Breast epithelium (tissue), 3 donors: ENCODE measurements around the gene FBXO31.

Source experiments
- POLR2A ChIP-seq: fragments of 450-650 bp; IDR thresholded peaks from one replicate; pipeline ENCODE4 v1.6.1; 2016; ENCODE audit warnings: antibody characterized with exemption, mild to moderate bottlenecking, moderate library complexity
- TF ChIP-seq, protein P1 (sequence below), 3 donors: fragments of 450-650 bp; IDR thresholded peaks; one replicate each; pipeline ENCODE4 v1.5.1; 2016 to 2017; ENCODE audit warnings: antibody characterized with exemption in 3 of 3, mild to moderate bottlenecking in 3 of 3, moderate library complexity in 3 of 3

DNA sequence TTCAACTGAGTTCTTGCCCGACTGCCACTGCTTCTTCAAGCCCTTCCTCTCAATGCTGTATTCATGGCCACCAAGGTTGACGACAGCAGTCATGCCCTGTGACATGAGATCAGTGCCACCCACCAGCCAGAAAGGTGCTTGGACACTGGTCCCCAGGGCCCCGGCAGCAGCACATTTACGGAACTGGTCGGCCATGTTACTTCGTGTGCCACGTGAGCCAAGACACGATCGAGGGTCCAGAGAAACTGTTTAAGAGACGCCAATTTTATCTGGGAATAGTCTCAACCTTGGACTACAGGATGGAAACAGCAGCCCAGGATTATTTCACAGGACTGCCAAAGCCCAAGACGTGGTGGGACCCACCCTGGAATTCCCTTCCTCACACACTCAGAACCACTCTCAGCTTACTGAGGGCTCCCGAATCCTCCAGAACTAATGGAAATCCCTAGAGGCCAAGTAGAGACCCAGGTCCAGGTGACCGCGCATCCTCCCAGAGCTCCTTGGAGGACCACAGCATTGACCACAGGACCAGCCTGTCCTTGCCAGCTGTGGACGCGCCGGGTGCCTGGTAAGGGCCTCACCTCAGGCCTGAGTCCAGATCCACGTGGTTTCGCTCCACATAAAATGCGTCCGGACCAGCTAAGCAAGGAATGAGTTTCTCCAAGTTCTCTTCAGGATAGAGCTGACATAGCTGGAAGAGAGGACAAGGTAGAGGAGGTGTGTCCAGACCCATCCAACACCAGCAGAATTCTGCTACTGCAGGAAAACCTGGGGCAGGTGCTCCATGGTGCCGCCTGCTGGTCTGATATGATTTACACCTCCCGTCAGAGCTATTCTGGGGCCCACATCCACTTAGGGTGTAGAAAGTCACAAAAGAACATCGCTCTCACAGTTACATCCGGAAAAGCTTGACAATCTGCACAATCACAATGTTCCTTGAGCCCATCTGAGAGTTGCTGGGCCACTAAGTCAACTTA, 36.7 kb upstream of the FBXO31 start:
- TF ChIP-seq, protein P1, sequence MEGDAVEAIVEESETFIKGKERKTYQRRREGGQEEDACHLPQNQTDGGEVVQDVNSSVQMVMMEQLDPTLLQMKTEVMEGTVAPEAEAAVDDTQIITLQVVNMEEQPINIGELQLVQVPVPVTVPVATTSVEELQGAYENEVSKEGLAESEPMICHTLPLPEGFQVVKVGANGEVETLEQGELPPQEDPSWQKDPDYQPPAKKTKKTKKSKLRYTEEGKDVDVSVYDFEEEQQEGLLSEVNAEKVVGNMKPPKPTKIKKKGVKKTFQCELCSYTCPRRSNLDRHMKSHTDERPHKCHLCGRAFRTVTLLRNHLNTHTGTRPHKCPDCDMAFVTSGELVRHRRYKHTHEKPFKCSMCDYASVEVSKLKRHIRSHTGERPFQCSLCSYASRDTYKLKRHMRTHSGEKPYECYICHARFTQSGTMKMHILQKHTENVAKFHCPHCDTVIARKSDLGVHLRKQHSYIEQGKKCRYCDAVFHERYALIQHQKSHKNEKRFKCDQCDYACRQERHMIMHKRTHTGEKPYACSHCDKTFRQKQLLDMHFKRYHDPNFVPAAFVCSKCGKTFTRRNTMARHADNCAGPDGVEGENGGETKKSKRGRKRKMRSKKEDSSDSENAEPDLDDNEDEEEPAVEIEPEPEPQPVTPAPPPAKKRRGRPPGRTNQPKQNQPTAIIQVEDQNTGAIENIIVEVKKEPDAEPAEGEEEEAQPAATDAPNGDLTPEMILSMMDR (IDR thresholded peaks at IDR 0.05), result no peak
- no peak for TF ChIP-seq POLR2A
